Measurements from ENCODE around the gene GSTT4.
"Not testable (repeated sequence)": the region's sequence is repeated elsewhere in the genome, so short reads cannot be mapped to it uniquely, and the experiment has no call there.

Gene GSTT4

GRCh38 chr22:24005201-24005600, at the start of gene GSTT4:
GSTT4 (minus strand) TSS chr22:24005453; CDS start chr22:24005356, 97 bp downstream.
- DNase-seq (ENCODE audit: low spot score): no peak

GRCh38 chr22:24054356-24054755, 49.1 kb upstream of the GSTT4 start:
- no peak for DNase-seq (ENCODE audit: low spot score)

GRCh38 chr22:24053481-24054226, 48.4 kb upstream of the GSTT4 start:
- DNase-seq (ENCODE audit: low spot score): no peak

- DNase-seq (ENCODE audit: low spot score): no peak
Measured at GRCh38 chr22:24051568-24051967, 46.3 kb upstream of the GSTT4 start.

- no peak for DNase-seq (ENCODE audit: low spot score)
Measured at GRCh38 chr22:24051028-24051427, 45.8 kb upstream of the GSTT4 start.

- no peak for DNase-seq (ENCODE audit: low spot score)
Measured at GRCh38 chr22:24049978-24050377, 44.7 kb upstream of the GSTT4 start.

- no peak for DNase-seq (ENCODE audit: low spot score)
Measured at GRCh38 chr22:24049211-24049610, 44.0 kb upstream of the GSTT4 start.

- DNase-seq (ENCODE audit: low spot score): no peak
Measured at GRCh38 chr22:24046024-24046423, 40.8 kb upstream of the GSTT4 start.

- DNase-seq (ENCODE audit: low spot score): no peak
Measured at GRCh38 chr22:24043958-24044357, 38.7 kb upstream of the GSTT4 start.

- not testable (repeated sequence) for DNase-seq (ENCODE audit: low spot score)
Measured at GRCh38 chr22:24043465-24043864, 38.2 kb upstream of the GSTT4 start.

- no peak for DNase-seq (ENCODE audit: low spot score)
Measured at GRCh38 chr22:24040946-24041345, 35.7 kb upstream of the GSTT4 start.

GRCh38 chr22:24039046-24039445, 33.8 kb upstream of the GSTT4 start:
- DNase-seq (ENCODE audit: low spot score): no peak

- no peak for DNase-seq (ENCODE audit: low spot score)
Measured at GRCh38 chr22:24037851-24038765, 32.9 kb upstream of the GSTT4 start.

- DNase-seq (ENCODE audit: low spot score): no peak
Measured at GRCh38 chr22:24035296-24035695, 30.0 kb upstream of the GSTT4 start.

- DNase-seq (ENCODE audit: low spot score): no peak
Measured at GRCh38 chr22:24033731-24034130, 28.5 kb upstream of the GSTT4 start.

GRCh38 chr22:24030186-24030702, 25.0 kb upstream of the GSTT4 start:
- no peak for DNase-seq (ENCODE audit: low spot score)

GRCh38 chr22:24029304-24029703, 24.1 kb upstream of the GSTT4 start:
- DNase-seq (ENCODE audit: low spot score): no peak

GRCh38 chr22:24028533-24028932, 23.3 kb upstream of the GSTT4 start:
- DNase-seq (ENCODE audit: low spot score): no peak

GRCh38 chr22:24027991-24028390, 22.7 kb upstream of the GSTT4 start:
- no peak for DNase-seq (ENCODE audit: low spot score)

- no peak for DNase-seq (ENCODE audit: low spot score)
Measured at GRCh38 chr22:24027389-24027975, 22.2 kb upstream of the GSTT4 start.

GRCh38 chr22:24026733-24027132, 21.5 kb upstream of the GSTT4 start:
- DNase-seq (ENCODE audit: low spot score): no peak

GRCh38 chr22:24026056-24026455, 20.8 kb upstream of the GSTT4 start:
- DNase-seq (ENCODE audit: low spot score): no peak

- DNase-seq (ENCODE audit: low spot score): no peak
Measured at GRCh38 chr22:24025475-24025874, 20.2 kb upstream of the GSTT4 start.

All from HuH-7.5 (cell line).